CD14-positive monocyte (primary cell): ENCODE measurements around the gene SMC3. TPM values are rescaled to one million over a fixed set of nuclear protein-coding genes. Genes with fewer than 3 reads are reported as not detected.
"Not testable (repeated sequence)": the region's sequence is repeated elsewhere in the genome, so short reads cannot be mapped to it uniquely, and the experiment has no call there.

ENCODE experiments used
- DNase-seq, 3 donors: peaks; one replicate each; pipeline ENCODE4 v3.0.0-alpha.2; 2011 to 2022
- H2AFZ ChIP-seq: 2 replicates; pipeline ENCODE4 v1.6.0; 2012; ENCODE audit warnings: mild to moderate bottlenecking, low read depth, low read length, inconsistent platforms; ENCODE audit not compliant: insufficient read depth, poor library complexity, severe bottlenecking
- H3K27ac ChIP-seq, 2 donors: 1 replicate in 1 of 2; 2 replicates in 1 of 2; pipeline ENCODE4 v1.5.1; 2012 to 2013; ENCODE audit warnings: low read length in 2 of 2, control low read depth in 1 of 2, inconsistent platforms in 1 of 2, low read depth in 1 of 2, mild to moderate bottlenecking in 1 of 2
- H3K27me3 ChIP-seq, 2 donors: one replicate each; pipeline versions ENCODE4 v1.6.0 to v1.6.1; 2011 to 2013; ENCODE audit warnings: low read length in 2 of 2; ENCODE audit not compliant: control insufficient read depth in 2 of 2, insufficient read depth in 2 of 2
- H3K36me3 ChIP-seq, 2 donors: replicated peaks in 1 of 2; 1 replicate in 1 of 2; 2 replicates in 1 of 2; pipeline versions ENCODE4 v1.5.1 to v1.6.1; 2012 to 2013; ENCODE audit warnings: low read length in 2 of 2, control low read depth in 1 of 2, inconsistent platforms in 1 of 2, mild to moderate bottlenecking in 1 of 2; ENCODE audit not compliant: insufficient read depth in 2 of 2, control insufficient read depth in 1 of 2
- H3K4me1 ChIP-seq, 2 donors: 1 replicate in 1 of 2; 2 replicates in 1 of 2; pipeline versions ENCODE4 v1.5.1 to v1.6.1; 2012 to 2013; ENCODE audit warnings: low read length in 2 of 2, control low read depth in 1 of 2, inconsistent platforms in 1 of 2, mild to moderate bottlenecking in 1 of 2, moderate library complexity in 1 of 2; ENCODE audit not compliant: insufficient read depth in 2 of 2, control insufficient read depth in 1 of 2
- H3K4me2 ChIP-seq: replicated peaks from 2 replicates; pipeline ENCODE3; 2012; ENCODE audit warnings: low read length, moderate library complexity, mild to moderate bottlenecking; ENCODE audit not compliant: poor library complexity, severe bottlenecking; ENCODE audit errors: extremely low read depth
- H3K4me3 ChIP-seq, 3 experiments: fragments of 200-600 bp in 1 of 3; sonication (generic) in 1 of 3; replicated peaks in 1 of 3; 1 replicate in 2 of 3; 2 replicates in 1 of 3; pipeline ENCODE4 v1.5.1; 2011 to 2013; ENCODE audit warnings: low read length in 3 of 3, mild to moderate bottlenecking in 3 of 3, control low read depth in 2 of 3, low read depth in 2 of 3, inconsistent platforms in 1 of 3, moderate library complexity in 1 of 3
- H3K79me2 ChIP-seq: 2 replicates; pipeline ENCODE4 v1.6.0; 2012; ENCODE audit warnings: mild to moderate bottlenecking, control low read depth, inconsistent platforms, low read length, moderate library complexity; ENCODE audit not compliant: insufficient read depth
- H3K9ac ChIP-seq: 2 replicates; pipeline ENCODE4 v1.6.0; 2017; ENCODE audit warnings: low read length, mild to moderate bottlenecking; ENCODE audit not compliant: insufficient read depth, poor library complexity, severe bottlenecking
- H3K9me3 ChIP-seq, 2 donors: replicated peaks in 1 of 2; 1 replicate in 1 of 2; 2 replicates in 1 of 2; pipeline versions ENCODE4 v1.5.1 to v1.6.1; 2012 to 2013; ENCODE audit warnings: low read length in 2 of 2, control low read depth in 1 of 2; ENCODE audit not compliant: control insufficient read depth in 1 of 2, insufficient read depth in 1 of 2
- H4K20me1 ChIP-seq: 2 replicates; pipeline ENCODE4 v1.6.0; 2012; ENCODE audit warnings: mild to moderate bottlenecking, low read length, control low read depth, moderate library complexity; ENCODE audit not compliant: insufficient read depth
- H3K27ac Mint-ChIP-seq, 7 donors: one replicate each; pipeline ENCODE4 v1.8.0; 2020; ENCODE audit warnings: mild to moderate bottlenecking in 7 of 7, mixed read lengths in 7 of 7, moderate library complexity in 6 of 7, inconsistent platforms in 2 of 7
- H3K27me3 Mint-ChIP-seq, 3 donors: one replicate each; pipeline ENCODE4 v1.8.0; 2021 to 2022; ENCODE audit warnings: low read depth in 3 of 3, mild to moderate bottlenecking in 3 of 3, mixed read lengths in 3 of 3, moderate library complexity in 3 of 3, inconsistent platforms in 1 of 3
- H3K36me3 Mint-ChIP-seq, 2 donors: one replicate each; pipeline ENCODE4 v1.8.0; 2020; ENCODE audit warnings: mixed read lengths in 2 of 2, inconsistent platforms in 1 of 2, mild to moderate bottlenecking in 1 of 2
- H3K4me1 Mint-ChIP-seq: one replicate; pipeline ENCODE4 v1.8.0; 2020; ENCODE audit warnings: mild to moderate bottlenecking, mixed read lengths
- H3K4me3 Mint-ChIP-seq, 2 donors: one replicate each; pipeline ENCODE4 v1.8.0; 2020; ENCODE audit warnings: mild to moderate bottlenecking in 2 of 2, mixed read lengths in 2 of 2, moderate library complexity in 1 of 2
- H3K9me3 Mint-ChIP-seq, 7 donors: one replicate each; pipeline ENCODE4 v1.8.0; 2020 to 2022; ENCODE audit warnings: mixed read lengths in 7 of 7, mild to moderate bottlenecking in 6 of 7, moderate library complexity in 6 of 7, inconsistent platforms in 2 of 7
- WGBS: methylation state at CpG from one replicate; pipeline ENCODE4 v1.1.5; 2013; ENCODE audit warnings: missing lambda C conversion rate; ENCODE audit not compliant: insufficient coverage; 5-methylcytosine and 5-hydroxymethylcytosine counted together
- intact Hi-C, 2 donors: fragments of 100-400 bp; cut with micrococcal nuclease; formaldehyde crosslinking; loops; one replicate each; pipeline versions ENCODE4 v1.15.0 to v1.15.1; 2023
- polyA plus RNA-seq, 3 donors: library from polyadenylated mRNA; depleted of rRNA in 1 of 3; unstranded in 2 of 3; stranded (reverse) in 1 of 3; fragments of 300-500 nt in 2 of 3; fragments of >200 nt in 1 of 3; fragmentation: Illumina TruSeq in 2 of 3; gene quantifications; 1 replicate in 2 of 3; 2 replicates in 1 of 3; pipeline ENCODE4 v1.2.3, GENCODE V29; 2012 to 2021
- TF ChIP-seq, protein P1 (sequence below): fragments of 200-600 bp; IDR thresholded peaks from one replicate; pipeline ENCODE4 v1.8.0; 2022; ENCODE audit warnings: antibody characterized with exemption, mild to moderate bottlenecking

Gene SMC3
- polyA plus RNA-seq, 3 donors, result 5.0 to 33.9 (median 21.1) TPM

GRCh38 chr10:110528224-110528996 lies 39.1 kb upstream of the SMC3 start:
- Mint-ChIP-seq H3K9me3 (no peaks in the 10 kb centered on the region), H3K27ac (peak overlapping the region in 1 of 7 donors; percentile 26), H3K27me3 (peaks cover 14 to 21% (median 17%) of the 10 kb centered on the region in 3 donors), H3K36me3 (no peaks in the 10 kb centered on the region), H3K4me1 (peaks cover 13% of the 10 kb centered on the region), H3K4me3 (no peak overlapping the region)
- H3K79me2 ChIP-seq, result no peaks in the 10 kb centered on the region
- WGBS, result 97% methylated on average over 3 of the region's 5 CpGs
- H3K27ac ChIP-seq, result no peak overlapping the region
- peaks cover 0 to 4% of the 10 kb centered on the region in 2 donors for H3K4me1 ChIP-seq
- no peaks in the 10 kb centered on the region for H3K9me3 ChIP-seq
- H2AFZ ChIP-seq, result no peak overlapping the region
- H4K20me1 ChIP-seq, result no peaks in the 10 kb centered on the region
- no peak overlapping the region for H3K9ac ChIP-seq
- DNase-seq, result no peak
- intact Hi-C loops, result no loop called here
- peaks cover 0 to 7% of the 10 kb centered on the region in 2 donors for H3K27me3 ChIP-seq
- no peak overlapping the region for H3K4me2 ChIP-seq
- no peaks in the 10 kb centered on the region for H3K36me3 ChIP-seq
- H3K4me3 ChIP-seq, result no peak overlapping the region
- TF ChIP-seq, protein P1, sequence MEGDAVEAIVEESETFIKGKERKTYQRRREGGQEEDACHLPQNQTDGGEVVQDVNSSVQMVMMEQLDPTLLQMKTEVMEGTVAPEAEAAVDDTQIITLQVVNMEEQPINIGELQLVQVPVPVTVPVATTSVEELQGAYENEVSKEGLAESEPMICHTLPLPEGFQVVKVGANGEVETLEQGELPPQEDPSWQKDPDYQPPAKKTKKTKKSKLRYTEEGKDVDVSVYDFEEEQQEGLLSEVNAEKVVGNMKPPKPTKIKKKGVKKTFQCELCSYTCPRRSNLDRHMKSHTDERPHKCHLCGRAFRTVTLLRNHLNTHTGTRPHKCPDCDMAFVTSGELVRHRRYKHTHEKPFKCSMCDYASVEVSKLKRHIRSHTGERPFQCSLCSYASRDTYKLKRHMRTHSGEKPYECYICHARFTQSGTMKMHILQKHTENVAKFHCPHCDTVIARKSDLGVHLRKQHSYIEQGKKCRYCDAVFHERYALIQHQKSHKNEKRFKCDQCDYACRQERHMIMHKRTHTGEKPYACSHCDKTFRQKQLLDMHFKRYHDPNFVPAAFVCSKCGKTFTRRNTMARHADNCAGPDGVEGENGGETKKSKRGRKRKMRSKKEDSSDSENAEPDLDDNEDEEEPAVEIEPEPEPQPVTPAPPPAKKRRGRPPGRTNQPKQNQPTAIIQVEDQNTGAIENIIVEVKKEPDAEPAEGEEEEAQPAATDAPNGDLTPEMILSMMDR, result no peak

DNA sequence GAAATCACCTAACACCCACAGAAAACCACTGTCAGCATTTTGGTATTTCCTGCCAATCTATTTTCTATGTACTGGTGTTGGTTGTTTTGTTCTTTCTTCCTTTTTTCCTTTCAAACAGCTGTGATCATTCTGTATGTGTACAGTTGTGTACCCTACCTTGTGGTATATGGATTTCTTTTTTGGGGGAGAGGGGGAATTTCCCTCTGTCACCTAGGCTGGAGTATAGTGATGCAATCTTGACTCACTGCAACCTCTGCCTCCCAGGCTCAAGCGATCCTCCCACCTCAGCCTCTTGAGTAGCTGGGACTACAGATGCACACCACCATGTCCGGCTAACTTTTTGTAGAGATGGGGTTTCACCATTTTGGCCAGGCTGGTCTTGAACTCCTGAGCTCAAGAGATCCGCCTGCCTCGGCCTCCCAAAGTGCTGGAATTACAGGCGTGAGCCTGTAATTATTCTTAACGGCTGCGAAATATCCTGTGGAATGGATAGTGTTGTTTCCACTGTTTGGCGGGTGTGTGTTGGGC lies 38.4 kb upstream of the SMC3 start:
- H3K27ac Mint-ChIP-seq, H3K9me3 Mint-ChIP-seq, H3K79me2 ChIP-seq, H3K36me3 ChIP-seq, H3K27ac ChIP-seq, H3K4me3 Mint-ChIP-seq, H3K4me3 ChIP-seq, intact Hi-C loops, H2AFZ ChIP-seq, H3K4me1 ChIP-seq, H3K36me3 Mint-ChIP-seq, H3K27me3 ChIP-seq, H3K4me2 ChIP-seq, H3K9ac ChIP-seq, H4K20me1 ChIP-seq, H3K9me3 ChIP-seq, DNase-seq: not testable (repeated sequence)
- Mint-ChIP-seq H3K27me3 (peaks cover 16 to 23% (median 17%) of the 10 kb centered on the region in 3 donors), H3K4me1 (peaks cover 13% of the 10 kb centered on the region)
- WGBS, result 96% methylated on average over 7 of the region's 8 CpGs
